Activated naive CD8-positive, alpha-beta T cell treated with anti-CD3 and anti-CD28 coated beads, Interleukin-2, amount 50 U/mL, for 24 hours (primary cell): ENCODE results near the gene NSD1.
A peak's percentile ranks its signal among the peaks of the same experiment; 100 is the strongest.

ENCODE experiments used
- ATAC-seq: fragments of 150-1000 bp; cut with Tn5 transposase; one replicate; pipeline ENCODE4 v1.10.0; 2021
- DNase-seq: peaks from one replicate; pipeline ENCODE4 v3.0.0; 2021
- H3K27ac Mint-ChIP-seq: one replicate; pipeline ENCODE4 v1.8.0; 2021; ENCODE audit warnings: mild to moderate bottlenecking, mixed read lengths
- H3K27me3 Mint-ChIP-seq: one replicate; pipeline ENCODE4 v1.8.0; 2021; ENCODE audit warnings: mixed read lengths
- H3K36me3 Mint-ChIP-seq: one replicate; pipeline ENCODE4 v1.8.0; 2021; ENCODE audit warnings: low read depth, mixed read lengths
- H3K4me1 Mint-ChIP-seq: one replicate; pipeline ENCODE4 v1.8.0; 2021; ENCODE audit warnings: mixed read lengths
- H3K4me3 Mint-ChIP-seq: one replicate; pipeline ENCODE4 v1.8.0; 2021; ENCODE audit warnings: mild to moderate bottlenecking, moderate library complexity, mixed read lengths
- H3K9me3 Mint-ChIP-seq: one replicate; pipeline ENCODE4 v1.8.0; 2021; ENCODE audit warnings: mixed read lengths

Gene NSD1

DNA sequence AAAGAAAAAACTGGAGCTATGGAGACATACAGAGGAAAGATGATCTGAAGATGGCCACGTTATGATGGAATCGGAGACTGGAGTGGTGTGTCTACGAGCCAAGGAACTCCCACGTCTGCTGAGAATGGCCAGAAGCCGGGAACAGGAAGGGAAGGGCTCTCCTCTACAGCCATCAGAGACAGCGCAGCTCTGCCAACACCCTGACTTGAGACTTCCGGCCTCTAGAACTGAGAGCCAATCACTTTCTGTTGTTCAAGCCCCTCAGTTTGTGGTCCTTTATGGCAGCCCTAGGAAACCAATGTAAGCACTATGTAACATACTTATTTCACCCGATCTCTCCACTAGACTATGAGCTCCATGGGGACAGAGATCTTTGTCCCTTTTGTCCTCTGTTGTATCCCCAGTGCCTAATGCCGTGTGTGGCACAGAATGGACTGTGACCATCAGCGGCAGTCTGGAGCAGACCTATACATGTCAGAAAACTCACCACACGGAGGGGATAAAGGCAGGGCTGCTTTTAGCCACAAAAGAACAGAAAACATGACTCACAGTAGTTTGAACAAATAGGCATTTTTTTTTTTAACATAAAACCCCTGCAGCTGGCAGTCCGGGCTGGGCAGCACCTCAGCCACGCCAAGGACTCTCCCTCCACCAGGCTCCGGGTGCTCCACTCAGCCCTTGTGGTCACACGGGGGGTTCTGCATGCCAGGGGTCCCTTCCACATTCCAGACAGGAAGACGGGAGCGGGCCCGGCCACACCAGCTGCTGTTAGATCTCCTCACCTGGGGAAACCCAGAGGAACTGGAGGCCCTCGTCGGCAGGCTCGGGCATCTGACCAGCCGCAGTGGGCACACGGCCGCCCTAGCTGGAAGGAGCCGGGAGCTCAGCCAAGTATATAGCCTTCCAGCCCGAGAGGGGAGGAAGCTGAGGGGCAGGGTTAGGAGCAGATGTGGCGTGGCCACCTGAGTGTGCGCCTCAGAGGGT lies 194.3 kb downstream of the NSD1 start:
- Mint-ChIP-seq H3K27ac (peak overlapping the region; percentile 64), H3K9me3 (no peaks in the 10 kb centered on the region), H3K4me3 (peak overlapping the region; percentile 32), H3K4me1 (peaks cover 24% of the 10 kb centered on the region), H3K27me3 (no peaks in the 10 kb centered on the region), H3K36me3 (peaks cover 2% of the 10 kb centered on the region)
- DNase-seq (no peak), ATAC-seq (peak; percentile 90)

GRCh38 chr5:177328545-177329231 lies 195.1 kb downstream of the NSD1 start:
- no peak overlapping the region for H3K27ac Mint-ChIP-seq
- no peak for DNase-seq
- no peaks in the 10 kb centered on the region for H3K9me3 Mint-ChIP-seq
- peaks cover 6% of the 10 kb centered on the region for H3K36me3 Mint-ChIP-seq
- no peaks in the 10 kb centered on the region for H3K27me3 Mint-ChIP-seq
- no peak for ATAC-seq
- peaks cover 24% of the 10 kb centered on the region for H3K4me1 Mint-ChIP-seq
- H3K4me3 Mint-ChIP-seq: no peak overlapping the region

DNA sequence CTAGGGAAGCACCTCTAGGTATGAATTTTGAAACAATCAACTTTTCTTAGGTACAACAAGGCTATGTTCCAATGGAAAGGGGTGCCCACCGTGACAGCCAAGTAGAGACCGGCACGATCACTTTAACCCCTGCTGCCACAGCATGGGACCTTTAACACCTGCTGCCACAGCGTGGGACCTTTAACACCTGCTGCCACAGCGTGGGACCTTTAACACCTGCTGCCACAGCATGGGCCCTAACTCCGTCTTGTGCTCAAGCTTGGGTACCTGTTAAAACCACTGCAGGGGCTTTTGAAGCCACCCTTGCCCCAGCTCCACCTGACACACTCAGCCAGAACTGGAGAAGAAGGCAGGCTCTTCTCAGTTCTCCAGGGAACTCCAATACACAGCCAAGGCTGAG lies 196.3 kb downstream of the NSD1 start:
- ATAC-seq (no peak), DNase-seq (no peak)
- no peak overlapping the region for H3K27ac Mint-ChIP-seq
- H3K27me3 Mint-ChIP-seq: no peaks in the 10 kb centered on the region
- peaks cover 14% of the 10 kb centered on the region for H3K36me3 Mint-ChIP-seq
- H3K4me3 Mint-ChIP-seq: no peak overlapping the region
- peaks cover 20% of the 10 kb centered on the region for H3K4me1 Mint-ChIP-seq
- no peaks in the 10 kb centered on the region for H3K9me3 Mint-ChIP-seq

DNA sequence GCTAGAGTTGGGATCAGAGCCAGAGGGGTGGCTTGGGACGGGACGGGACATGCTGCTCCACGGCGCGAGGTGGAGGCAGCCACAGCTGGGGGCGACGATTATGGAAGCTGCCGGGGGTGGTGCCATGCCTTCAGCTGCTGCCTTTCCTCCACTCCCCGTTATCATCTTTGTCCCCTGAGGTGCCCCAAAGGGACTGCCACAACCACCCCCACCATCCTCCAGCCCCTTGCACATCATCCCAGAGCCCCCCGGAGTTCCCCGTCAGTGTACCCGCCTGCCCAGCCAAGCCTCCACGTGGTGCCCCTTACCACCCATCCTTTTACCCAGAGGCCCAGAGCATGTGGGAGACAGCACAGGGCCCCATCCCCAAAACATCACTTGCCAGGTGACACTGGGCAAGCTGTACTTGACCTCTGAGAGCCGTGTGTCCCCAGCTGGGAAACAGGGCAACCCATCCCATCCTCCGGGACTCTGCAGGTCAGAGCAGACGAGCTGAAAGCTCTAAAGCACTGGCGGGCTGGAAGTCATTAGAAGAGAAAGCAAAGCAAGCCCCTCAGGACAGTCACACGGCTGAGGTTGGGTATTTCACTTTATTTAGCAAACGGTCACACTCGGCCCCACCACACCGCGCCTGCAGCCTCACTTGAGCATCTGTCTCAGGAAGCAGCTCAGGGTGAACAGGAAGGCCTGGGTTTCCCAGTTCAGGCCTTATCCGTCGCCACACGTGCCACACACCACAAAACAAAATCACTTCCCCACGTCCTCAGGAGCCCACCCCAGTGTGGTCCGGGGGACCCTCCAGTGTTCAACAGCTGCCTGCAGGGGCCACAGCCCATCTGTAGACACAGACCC lies 197.6 kb downstream of the NSD1 start:
- no peak overlapping the region for H3K27ac Mint-ChIP-seq

GRCh38 chr5:177332031-177332895 lies 198.7 kb downstream of the NSD1 start:
- Mint-ChIP-seq H3K4me1 (peaks cover 17% of the 10 kb centered on the region), H3K9me3 (no peaks in the 10 kb centered on the region), H3K4me3 (no peak overlapping the region), H3K27ac (no peak overlapping the region), H3K27me3 (no peaks in the 10 kb centered on the region), H3K36me3 (peaks cover 25% of the 10 kb centered on the region)
- no peak for ATAC-seq
- DNase-seq: no peak

More for the DNA sequence above, 197.6 kb downstream of the NSD1 start:
- DNase-seq: no peak
- H3K4me3 Mint-ChIP-seq: no peak overlapping the region
- peaks cover 23% of the 10 kb centered on the region for H3K36me3 Mint-ChIP-seq
- peaks cover 17% of the 10 kb centered on the region for H3K4me1 Mint-ChIP-seq
- H3K27me3 Mint-ChIP-seq: no peaks in the 10 kb centered on the region
- ATAC-seq: no peak
- H3K9me3 Mint-ChIP-seq: no peaks in the 10 kb centered on the region

DNA sequence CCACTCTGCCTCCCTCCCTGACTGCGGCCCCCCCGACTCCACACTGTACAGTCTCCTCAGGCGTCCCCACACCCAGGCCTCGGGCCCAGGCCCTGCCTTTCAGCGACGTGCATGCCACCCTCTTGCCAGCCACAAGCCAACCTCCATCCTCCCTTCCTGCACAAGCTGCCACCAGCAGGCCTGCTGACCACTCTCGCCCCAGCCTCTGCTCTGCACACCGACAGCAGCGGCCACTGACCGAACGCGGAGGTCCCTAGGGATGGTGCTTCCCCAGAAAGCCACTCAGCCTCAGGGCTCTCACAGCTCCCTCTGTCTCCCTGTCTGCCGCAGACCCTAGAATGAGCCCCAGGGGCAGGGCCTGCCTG lies 199.3 kb downstream of the NSD1 start:
- Mint-ChIP-seq H3K4me1 (peaks cover 12% of the 10 kb centered on the region), H3K36me3 (peaks cover 25% of the 10 kb centered on the region), H3K27ac (no peak overlapping the region), H3K9me3 (no peaks in the 10 kb centered on the region), H3K4me3 (no peak overlapping the region), H3K27me3 (no peaks in the 10 kb centered on the region)
- no peak for DNase-seq
- ATAC-seq: no peak

DNA sequence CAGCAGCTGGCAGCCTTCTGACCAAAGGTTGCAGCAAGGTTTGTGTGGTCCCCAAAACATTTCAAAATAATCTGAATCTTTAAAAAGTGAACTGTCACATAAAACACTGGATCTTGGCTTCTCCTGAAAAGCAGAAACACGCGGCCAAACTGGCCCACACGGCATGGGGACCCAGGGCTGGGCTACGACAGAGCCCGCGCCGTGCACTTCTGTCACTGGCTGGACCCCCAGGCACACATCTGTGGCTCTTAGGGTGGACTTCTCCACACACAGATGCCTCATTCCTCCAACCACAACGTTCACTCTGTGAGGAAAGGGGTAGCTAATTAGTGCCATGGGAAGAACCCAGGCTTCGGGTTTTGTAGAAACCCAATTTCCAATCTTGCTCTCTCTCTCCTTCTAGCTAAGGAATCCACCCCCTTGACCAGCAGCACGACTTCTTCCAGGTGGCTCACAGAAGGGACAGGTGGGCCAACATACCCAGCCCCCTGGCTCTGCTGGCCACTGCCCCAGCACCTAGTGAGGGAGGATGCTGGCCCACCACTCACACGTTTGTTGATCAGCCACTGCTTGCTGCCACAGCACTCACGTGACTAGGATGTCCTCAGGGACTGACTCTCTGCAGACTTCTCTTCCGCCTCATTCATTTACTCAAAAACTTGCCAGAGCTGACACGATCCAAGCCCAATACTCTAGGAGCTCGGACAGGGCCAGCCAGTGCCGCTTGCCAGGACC lies 200.0 kb downstream of the NSD1 start:
- no peak overlapping the region for H3K4me3 Mint-ChIP-seq
- H3K4me1 Mint-ChIP-seq: peaks cover 6% of the 10 kb centered on the region
- H3K27me3 Mint-ChIP-seq: no peaks in the 10 kb centered on the region
- ATAC-seq (no peak), DNase-seq (no peak)
- no peak overlapping the region for H3K27ac Mint-ChIP-seq
- H3K36me3 Mint-ChIP-seq: peaks cover 25% of the 10 kb centered on the region
- H3K9me3 Mint-ChIP-seq: no peaks in the 10 kb centered on the region

DNA sequence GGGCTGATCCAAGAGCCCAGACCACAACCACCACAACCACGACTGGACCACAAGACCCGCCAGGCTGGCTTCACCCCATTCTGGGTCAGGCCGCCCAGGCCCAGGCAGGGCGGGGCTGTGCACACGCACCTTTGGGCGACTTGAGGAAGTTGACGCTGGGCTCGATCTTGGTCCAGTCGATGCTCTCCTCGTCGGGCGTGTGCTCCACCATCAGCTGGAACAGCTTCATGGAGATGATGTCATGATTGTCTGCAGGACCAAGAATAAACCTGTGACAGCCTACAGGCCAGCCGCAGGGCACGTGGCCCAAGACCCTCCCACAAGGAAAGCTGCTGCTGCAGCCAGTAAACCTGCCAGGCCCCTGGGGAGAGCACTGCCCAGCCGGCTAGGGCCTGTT lies 200.6 kb downstream of the NSD1 start:
- Mint-ChIP-seq H3K27ac (no peak overlapping the region), H3K36me3 (peaks cover 25% of the 10 kb centered on the region), H3K4me3 (no peak overlapping the region), H3K9me3 (no peaks in the 10 kb centered on the region), H3K4me1 (peaks cover 6% of the 10 kb centered on the region), H3K27me3 (no peaks in the 10 kb centered on the region)
- DNase-seq: no peak
- ATAC-seq: no peak

DNA sequence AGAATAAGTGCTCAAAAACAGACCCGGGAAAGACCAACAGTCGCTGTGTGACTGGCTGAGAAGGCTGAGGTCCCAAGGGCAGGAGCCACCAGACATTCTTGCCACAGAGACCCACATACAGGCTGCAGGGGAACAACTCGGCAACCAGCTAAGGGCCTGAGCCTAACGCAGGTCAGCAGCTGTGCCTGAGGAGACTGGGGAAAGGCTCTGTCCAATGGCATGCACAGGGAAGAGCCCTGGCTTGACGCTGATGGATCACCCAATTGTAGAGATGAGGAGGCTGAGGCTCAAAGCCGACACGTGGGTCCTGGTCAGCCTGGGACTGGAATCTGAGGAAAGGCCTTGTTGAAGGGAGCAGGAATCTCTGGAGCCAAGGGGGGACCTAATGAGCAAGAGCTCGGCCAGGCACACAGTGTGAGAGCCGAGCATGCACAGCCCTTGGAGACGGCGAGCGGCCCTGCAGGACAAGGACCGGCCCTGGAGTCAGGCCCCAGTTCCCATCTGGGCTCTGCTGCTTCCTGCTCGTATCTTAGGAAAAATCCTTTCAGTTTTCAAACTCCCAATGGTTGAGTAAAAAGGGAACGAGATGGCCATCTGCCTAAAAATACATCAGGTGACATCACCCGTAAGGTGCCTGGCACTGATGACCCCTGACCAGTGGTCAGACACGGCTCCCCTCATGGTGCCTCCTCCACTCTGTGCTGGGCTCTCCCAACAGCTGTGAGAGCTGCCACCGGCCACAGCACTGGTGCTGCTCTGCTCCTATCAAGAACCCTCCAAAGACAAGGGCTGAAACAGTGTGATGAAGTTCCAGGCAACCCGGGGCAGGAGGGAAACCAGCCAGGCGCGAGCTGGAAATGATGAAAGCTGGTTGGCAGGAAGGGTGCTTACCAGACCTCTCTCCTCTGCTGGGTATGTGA lies 201.5 kb downstream of the NSD1 start:
- Mint-ChIP-seq H3K27ac (no peak overlapping the region), H3K4me3 (no peak overlapping the region), H3K4me1 (peaks cover 14% of the 10 kb centered on the region), H3K27me3 (no peaks in the 10 kb centered on the region), H3K36me3 (peaks cover 34% of the 10 kb centered on the region), H3K9me3 (no peaks in the 10 kb centered on the region)
- DNase-seq: no peak
- no peak for ATAC-seq

DNA sequence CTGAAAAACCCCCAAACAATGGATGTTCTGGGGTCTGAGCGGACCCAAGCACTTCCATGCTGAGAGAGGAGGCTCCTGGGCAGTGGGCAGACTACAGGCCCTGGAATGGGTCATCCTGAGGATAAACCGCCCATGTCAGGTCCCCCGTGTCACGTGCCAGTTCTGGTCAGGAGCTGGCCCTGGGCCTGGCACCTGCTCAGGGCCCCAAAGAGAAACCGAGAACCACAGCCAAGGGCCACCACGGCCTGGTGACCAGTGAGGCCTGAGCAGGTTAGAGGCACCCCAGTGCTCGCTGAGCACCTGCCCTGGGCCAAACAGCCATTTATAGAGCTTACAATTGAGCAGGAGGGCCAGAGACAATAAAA lies 202.1 kb downstream of the NSD1 start:
- Mint-ChIP-seq H3K4me1 (peaks cover 13% of the 10 kb centered on the region), H3K36me3 (peaks cover 36% of the 10 kb centered on the region), H3K9me3 (no peaks in the 10 kb centered on the region), H3K27ac (no peak overlapping the region), H3K4me3 (no peak overlapping the region), H3K27me3 (no peaks in the 10 kb centered on the region)
- ATAC-seq: no peak
- no peak for DNase-seq

GRCh38 chr5:177336112-177336511 lies 202.5 kb downstream of the NSD1 start:
- peaks cover 13% of the 10 kb centered on the region for H3K4me1 Mint-ChIP-seq
- DNase-seq: peak; percentile 34

DNA sequence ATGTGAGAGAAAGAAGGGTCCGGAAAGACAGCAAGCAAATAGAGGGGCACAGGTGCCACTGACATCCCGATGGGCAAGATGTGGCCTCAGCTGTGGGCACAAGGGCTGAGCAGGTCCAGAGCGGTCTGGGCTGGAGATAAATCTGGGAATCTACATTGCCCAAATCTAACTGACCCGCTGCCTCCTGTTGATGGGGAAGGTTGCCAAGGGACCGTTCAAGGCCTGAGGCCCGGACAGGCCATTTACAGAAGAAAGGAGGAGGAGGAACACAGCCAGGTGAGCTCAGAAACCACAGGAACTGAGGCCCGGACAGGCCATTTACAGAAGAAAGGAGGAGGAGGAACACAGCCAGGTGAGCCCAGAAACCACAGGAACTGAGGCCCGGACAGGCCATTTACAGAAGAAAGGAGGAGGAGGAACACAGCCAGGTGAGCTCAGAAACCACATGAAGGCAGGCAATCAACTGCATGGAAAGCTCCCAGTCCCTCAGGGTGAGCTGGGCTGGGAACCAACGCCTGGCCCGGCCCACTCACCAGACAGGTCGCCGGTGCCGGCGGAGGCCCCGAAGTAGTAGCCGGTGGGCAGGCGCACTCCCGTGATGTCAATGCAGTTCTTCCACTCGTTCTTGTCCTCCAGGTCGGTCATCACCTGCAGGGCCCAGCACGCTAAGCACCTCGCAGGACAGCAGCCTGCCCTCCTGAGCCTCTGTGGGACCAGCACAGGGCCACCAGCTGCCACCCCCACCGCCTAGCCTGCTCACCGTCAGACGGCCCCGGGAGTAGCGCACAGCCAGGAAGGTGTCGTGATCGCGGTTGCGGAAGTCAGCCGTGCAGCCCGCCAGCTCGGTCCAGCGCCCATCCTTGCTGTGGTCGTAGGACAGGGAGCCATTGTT lies 203.3 kb downstream of the NSD1 start:
- Mint-ChIP-seq H3K4me1 (peaks cover 10% of the 10 kb centered on the region), H3K4me3 (no peak overlapping the region), H3K27me3 (no peaks in the 10 kb centered on the region), H3K9me3 (no peaks in the 10 kb centered on the region), H3K36me3 (peaks cover 41% of the 10 kb centered on the region), H3K27ac (no peak overlapping the region)
- no peak for ATAC-seq
- no peak for DNase-seq

More at GRCh38 chr5:177336112-177336511, 202.5 kb downstream of the NSD1 start:
- Mint-ChIP-seq H3K36me3 (peaks cover 36% of the 10 kb centered on the region), H3K27me3 (no peaks in the 10 kb centered on the region), H3K9me3 (no peaks in the 10 kb centered on the region), H3K27ac (no peak overlapping the region), H3K4me3 (no peak overlapping the region)
- peak; percentile 70 for ATAC-seq
